H1 (cell line): ENCODE data around the gene CASR.

Experiments
- BRCA1 ChIP-seq: IDR thresholded peaks from 2 replicates; pipeline ENCODE4 v1.6.1; 2012; ENCODE audit warnings: low read depth, low read length, improper control_type of control experiment
- CBX5 ChIP-seq: fragments of 300-800, 300-1000 bp; sonication (generic); IDR thresholded peaks from 2 replicates; pipeline ENCODE4 v1.7.1; 2016; ENCODE audit warnings: antibody characterized with exemption, low read length, low read depth
- EP300 ChIP-seq, 2 experiments: IDR thresholded peaks; 1 replicate in 1 of 2; 2 replicates in 1 of 2; pipeline ENCODE4 v1.6.1; 2011 to 2012; ENCODE audit warnings: low read depth in 2 of 2, low read length in 2 of 2, mild to moderate bottlenecking in 2 of 2, borderline replicate concordance in 1 of 2, inconsistent platforms in 1 of 2, moderate library complexity in 1 of 2
- HDAC6 ChIP-seq: IDR thresholded peaks from one replicate; pipeline ENCODE4 v1.7.1; 2012; ENCODE audit warnings: low read depth, mild to moderate bottlenecking, inconsistent platforms, low read length, moderate library complexity
- JUND ChIP-seq: IDR thresholded peaks from 2 replicates; pipeline ENCODE4 v1.6.1; 2011; ENCODE audit warnings: mild to moderate bottlenecking, improper control_type of control experiment, low read length
- POLR2AphosphoS5 ChIP-seq: IDR thresholded peaks from 2 replicates; pipeline ENCODE4 v1.6.1; 2011; ENCODE audit warnings: low read depth, low read length
- SP1 ChIP-seq: IDR thresholded peaks from 2 replicates; pipeline ENCODE4 v1.6.1; 2011; ENCODE audit warnings: low read depth, low read length
- ZNF274 ChIP-seq: IDR thresholded peaks from 2 replicates; pipeline ENCODE4 v1.7.0; 2012; ENCODE audit warnings: low read length, borderline replicate concordance; ENCODE audit errors: extremely low read depth
- TF ChIP-seq, protein P1 (sequence below), 3 experiments: IDR thresholded peaks; 1 replicate in 2 of 3; 2 replicates in 1 of 3; pipeline versions ENCODE4 v1.5.1 to v1.6.1; 2011; ENCODE audit warnings: low read length in 3 of 3, mild to moderate bottlenecking in 3 of 3, inconsistent platforms in 2 of 3, low read depth in 1 of 3, moderate library complexity in 1 of 3; ENCODE audit not compliant: insufficient read depth in 1 of 3; ENCODE audit errors: control extremely low read depth in 1 of 3
- TF ChIP-seq, protein P2 (sequence below): IDR thresholded peaks from 2 replicates; pipeline ENCODE4 v1.6.1; 2012; ENCODE audit warnings: low read length, inconsistent platforms
- TF ChIP-seq, protein P3 (sequence below): IDR thresholded peaks from 2 replicates; pipeline ENCODE4 v1.6.1; 2012; ENCODE audit warnings: inconsistent platforms
- TF ChIP-seq, protein P4 (sequence below): IDR thresholded peaks from 2 replicates; pipeline ENCODE4 v1.6.1; 2011; ENCODE audit warnings: low read depth, mild to moderate bottlenecking, low read length; ENCODE audit not compliant: insufficient read depth

DNA sequence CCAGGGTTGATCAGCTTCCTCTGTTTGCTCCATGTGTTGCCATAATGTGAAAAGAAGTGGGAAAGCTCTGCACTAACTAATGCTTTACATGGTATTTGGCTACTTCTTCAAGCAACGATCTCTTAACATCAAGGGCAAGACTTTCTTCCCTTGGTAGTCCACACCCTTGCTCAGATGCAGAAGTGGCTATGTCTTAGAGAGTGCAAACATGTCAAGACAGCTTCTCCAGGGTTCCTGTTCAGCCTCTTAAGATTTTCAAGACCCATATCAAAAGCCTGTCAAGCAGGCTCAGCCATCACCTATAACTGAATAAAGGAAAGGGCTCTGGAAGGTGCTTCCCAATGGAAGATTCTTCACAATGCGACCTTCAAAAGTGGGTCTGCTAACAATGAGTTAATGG lies 76.7 kb downstream of the CASR start:
- TF ChIP-seq SP1 (no peak), ZNF274 (no peak), JUND (no peak), CBX5 (no peak), POLR2AphosphoS5 (no peak), HDAC6 (no peak), EP300 (IDR thresholded peaks at IDR 0.05; ENCODE audit: borderline replicate concordance in 1 of 2, low read depth in 2 of 2, low read length in 2 of 2) (no peak), BRCA1 (no peak)
- TF ChIP-seq, protein P1, sequence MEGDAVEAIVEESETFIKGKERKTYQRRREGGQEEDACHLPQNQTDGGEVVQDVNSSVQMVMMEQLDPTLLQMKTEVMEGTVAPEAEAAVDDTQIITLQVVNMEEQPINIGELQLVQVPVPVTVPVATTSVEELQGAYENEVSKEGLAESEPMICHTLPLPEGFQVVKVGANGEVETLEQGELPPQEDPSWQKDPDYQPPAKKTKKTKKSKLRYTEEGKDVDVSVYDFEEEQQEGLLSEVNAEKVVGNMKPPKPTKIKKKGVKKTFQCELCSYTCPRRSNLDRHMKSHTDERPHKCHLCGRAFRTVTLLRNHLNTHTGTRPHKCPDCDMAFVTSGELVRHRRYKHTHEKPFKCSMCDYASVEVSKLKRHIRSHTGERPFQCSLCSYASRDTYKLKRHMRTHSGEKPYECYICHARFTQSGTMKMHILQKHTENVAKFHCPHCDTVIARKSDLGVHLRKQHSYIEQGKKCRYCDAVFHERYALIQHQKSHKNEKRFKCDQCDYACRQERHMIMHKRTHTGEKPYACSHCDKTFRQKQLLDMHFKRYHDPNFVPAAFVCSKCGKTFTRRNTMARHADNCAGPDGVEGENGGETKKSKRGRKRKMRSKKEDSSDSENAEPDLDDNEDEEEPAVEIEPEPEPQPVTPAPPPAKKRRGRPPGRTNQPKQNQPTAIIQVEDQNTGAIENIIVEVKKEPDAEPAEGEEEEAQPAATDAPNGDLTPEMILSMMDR (IDR thresholded peaks at IDR 0.05; ENCODE audit: control extremely low read depth in 1 of 3, insufficient read depth in 1 of 3, low read depth in 1 of 3, low read length in 3 of 3), result no peak
- TF ChIP-seq, protein P2, sequence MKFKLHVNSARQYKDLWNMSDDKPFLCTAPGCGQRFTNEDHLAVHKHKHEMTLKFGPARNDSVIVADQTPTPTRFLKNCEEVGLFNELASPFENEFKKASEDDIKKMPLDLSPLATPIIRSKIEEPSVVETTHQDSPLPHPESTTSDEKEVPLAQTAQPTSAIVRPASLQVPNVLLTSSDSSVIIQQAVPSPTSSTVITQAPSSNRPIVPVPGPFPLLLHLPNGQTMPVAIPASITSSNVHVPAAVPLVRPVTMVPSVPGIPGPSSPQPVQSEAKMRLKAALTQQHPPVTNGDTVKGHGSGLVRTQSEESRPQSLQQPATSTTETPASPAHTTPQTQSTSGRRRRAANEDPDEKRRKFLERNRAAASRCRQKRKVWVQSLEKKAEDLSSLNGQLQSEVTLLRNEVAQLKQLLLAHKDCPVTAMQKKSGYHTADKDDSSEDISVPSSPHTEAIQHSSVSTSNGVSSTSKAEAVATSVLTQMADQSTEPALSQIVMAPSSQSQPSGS, result no peak
- TF ChIP-seq, protein P3, sequence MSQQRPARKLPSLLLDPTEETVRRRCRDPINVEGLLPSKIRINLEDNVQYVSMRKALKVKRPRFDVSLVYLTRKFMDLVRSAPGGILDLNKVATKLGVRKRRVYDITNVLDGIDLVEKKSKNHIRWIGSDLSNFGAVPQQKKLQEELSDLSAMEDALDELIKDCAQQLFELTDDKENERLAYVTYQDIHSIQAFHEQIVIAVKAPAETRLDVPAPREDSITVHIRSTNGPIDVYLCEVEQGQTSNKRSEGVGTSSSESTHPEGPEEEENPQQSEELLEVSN, result no peak
- TF ChIP-seq, protein P4, sequence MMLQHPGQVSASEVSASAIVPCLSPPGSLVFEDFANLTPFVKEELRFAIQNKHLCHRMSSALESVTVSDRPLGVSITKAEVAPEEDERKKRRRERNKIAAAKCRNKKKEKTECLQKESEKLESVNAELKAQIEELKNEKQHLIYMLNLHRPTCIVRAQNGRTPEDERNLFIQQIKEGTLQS, result no peak
